ENCODE measurements around the gene LRP5. TPM values are rescaled to one million over a fixed set of nuclear protein-coding genes. Genes with fewer than 3 reads are reported as not detected.

LRP5 gene
- total RNA-seq, 1 experiment from 2014 or later, result 129 TPM

GRCh38 chr11:68273026-68273738 lies 39.2 kb upstream of the LRP5 start:
- Histone ChIP-seq H3K79me2 (ENCODE audit: low read depth) (peaks cover 32% of the 10 kb centered on the region), H3K4me1 (replicated peaks; ENCODE audit: insufficient read depth) (peaks cover 13% of the 10 kb centered on the region), H3K9me3 (ENCODE audit: insufficient read depth, low read depth) (no peaks in the 10 kb centered on the region), H2AFZ (peak overlapping the region; percentile 95; the same call in 1 of the 2 replicates), H3K9me2 (ENCODE audit: insufficient read depth) (no peaks in the 10 kb centered on the region), H3K27ac (peak overlapping the region; percentile 63), H4K20me1 (ENCODE audit: insufficient read depth) (peaks cover 6% of the 10 kb centered on the region; the same call in 1 of the 2 replicates), H3K4me3 (peak overlapping the region; percentile 77; the same call in 1 of the 2 replicates), H3F3A (ENCODE audit: insufficient read depth, low read depth) (peaks cover 4% of the 10 kb centered on the region; the same call in 1 of the 2 replicates), H3K27me3 (ENCODE audit: insufficient read depth, low read depth) (no peaks in the 10 kb centered on the region), H3K36me3 (ENCODE audit: low read depth) (no peaks in the 10 kb centered on the region), H3K4me2 (peak overlapping the region; percentile 83)
- TF ChIP-seq EZH2 (IDR thresholded peaks at IDR 0.05; ENCODE audit: low read depth) (no peak), CTCF (conservative IDR thresholded peaks at IDR 0.05) (no peak)
- ChIA-PET POLR2A (ENCODE audit: unreplicated experiment) (interaction anchor here (0.6 to 1.2 kb wide), 3 partner anchors 15 to 919 kb away, joined by 4 to 7 read pairs (median 5); no protein-coding TSS in a partner anchor), CTCF (interaction anchor here (0.6 kb wide), 1 partner anchor 67 kb away, joined by 3 read pairs; no protein-coding TSS in a partner anchor)
- BruUV-seq (replicated peaks), result no TSS peak
- intact Hi-C loops (cut with micrococcal nuclease; ENCODE audit: unreplicated experiment), result loop anchor here (5.0 kb wide), 1 partner anchor 69 kb away; no protein-coding TSS in a partner anchor
- no peak for DNase-seq

DNA sequence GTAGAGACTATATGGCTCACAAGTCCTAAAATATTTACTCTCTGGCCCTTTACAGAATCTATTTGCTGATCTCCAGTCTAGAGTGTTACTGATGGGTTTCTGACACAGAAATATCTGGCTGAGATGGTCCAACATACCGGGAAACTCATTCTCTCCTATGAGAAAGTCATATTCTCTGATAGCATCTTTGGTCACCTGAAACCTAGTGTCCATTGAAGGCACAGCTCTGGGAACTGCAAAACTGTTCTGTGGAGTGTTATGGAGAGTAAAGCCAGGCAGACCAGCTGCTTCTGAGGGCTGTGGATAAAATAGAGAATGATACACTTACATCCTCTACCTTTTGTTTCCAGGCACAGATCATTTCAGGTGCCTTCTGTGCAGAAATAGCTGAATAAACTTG lies 38.1 kb upstream of the LRP5 start:
- no peaks in the 10 kb centered on the region for H3K9me3 ChIP-seq (ENCODE audit: insufficient read depth, low read depth)
- TF ChIP-seq EZH2 (IDR thresholded peaks at IDR 0.05; ENCODE audit: low read depth) (no peak), CTCF (conservative IDR thresholded peaks at IDR 0.05) (no peak)
- H3K79me2 ChIP-seq (ENCODE audit: low read depth), result peaks cover 28% of the 10 kb centered on the region
- DNase-seq, result no peak
- intact Hi-C loops (cut with micrococcal nuclease; ENCODE audit: unreplicated experiment), result loop anchor here (5.0 kb wide), 1 partner anchor 68 kb away; no protein-coding TSS in a partner anchor
- peaks cover 4% of the 10 kb centered on the region; the same call in 1 of the 2 replicates for H3F3A ChIP-seq (ENCODE audit: insufficient read depth, low read depth)
- no peak overlapping the region for H2AFZ ChIP-seq
- no peak overlapping the region for H3K4me3 ChIP-seq
- H3K27ac ChIP-seq, result no peak overlapping the region
- peaks cover 13% of the 10 kb centered on the region for H3K4me1 ChIP-seq (replicated peaks; ENCODE audit: insufficient read depth)
- no TSS peak for BruUV-seq (replicated peaks)
- no peaks in the 10 kb centered on the region for H3K36me3 ChIP-seq (ENCODE audit: low read depth)
- ChIA-PET CTCF (interaction anchor here (1.0 kb wide), 1 partner anchor 22 kb away, joined by 3 read pairs; no protein-coding TSS in a partner anchor), POLR2A (ENCODE audit: unreplicated experiment) (no interaction called here)
- no peaks in the 10 kb centered on the region for H3K27me3 ChIP-seq (ENCODE audit: insufficient read depth, low read depth)
- no peaks in the 10 kb centered on the region for H4K20me1 ChIP-seq (ENCODE audit: insufficient read depth)
- H3K9me2 ChIP-seq (ENCODE audit: insufficient read depth), result no peaks in the 10 kb centered on the region
- H3K4me2 ChIP-seq, result no peak overlapping the region

GRCh38 chr11:68275721-68276507 lies 36.5 kb upstream of the LRP5 start:
- Histone ChIP-seq H3F3A (ENCODE audit: insufficient read depth, low read depth) (peaks cover 4% of the 10 kb centered on the region; the same call in 1 of the 2 replicates), H3K4me2 (no peak overlapping the region), H3K9me2 (ENCODE audit: insufficient read depth) (no peaks in the 10 kb centered on the region), H4K20me1 (ENCODE audit: insufficient read depth) (no peaks in the 10 kb centered on the region), H3K9me3 (ENCODE audit: insufficient read depth, low read depth) (no peaks in the 10 kb centered on the region), H2AFZ (no peak overlapping the region), H3K27me3 (ENCODE audit: insufficient read depth, low read depth) (no peaks in the 10 kb centered on the region), H3K36me3 (ENCODE audit: low read depth) (no peaks in the 10 kb centered on the region), H3K4me1 (replicated peaks; ENCODE audit: insufficient read depth) (peaks cover 7% of the 10 kb centered on the region), H3K27ac (no peak overlapping the region), H3K4me3 (no peak overlapping the region), H3K79me2 (ENCODE audit: low read depth) (peaks cover 12% of the 10 kb centered on the region)
- ChIA-PET CTCF (no interaction called here), POLR2A (ENCODE audit: unreplicated experiment) (no interaction called here)
- no peak for TF ChIP-seq CTCF (conservative IDR thresholded peaks at IDR 0.05)
- intact Hi-C loops (cut with micrococcal nuclease; ENCODE audit: unreplicated experiment), result no loop called here
- peak in 1 of 2 experiments; percentile 26 for DNase-seq
- no TSS peak for BruUV-seq (replicated peaks)
